Measurements from ENCODE around the gene THUMPD2.
"Not testable (repeated sequence)": the region's sequence is repeated elsewhere in the genome, so short reads cannot be mapped to it uniquely, and the experiment has no call there.

Gene THUMPD2

GRCh38 chr2:39755466-39755865 lies 23.6 kb downstream of the THUMPD2 start:
- DNase-seq: no peak

- no peak for DNase-seq
These were observed 35.7 kb downstream of the THUMPD2 start for GRCh38 chr2:39743269-39743776.

GRCh38 chr2:39741871-39742270 lies 37.2 kb downstream of the THUMPD2 start:
- no peak for DNase-seq

GRCh38 chr2:39739386-39739785 lies 39.7 kb downstream of the THUMPD2 start:
- no peak for DNase-seq

GRCh38 chr2:39738936-39739335 lies 40.1 kb downstream of the THUMPD2 start:
- no peak for DNase-seq

- no peak for DNase-seq
These were observed 41.4 kb downstream of the THUMPD2 start for GRCh38 chr2:39737661-39738060.

GRCh38 chr2:39736640-39737039 lies 42.4 kb downstream of the THUMPD2 start:
- DNase-seq: no peak

GRCh38 chr2:39735648-39736047 lies 43.4 kb downstream of the THUMPD2 start:
- DNase-seq: no peak

GRCh38 chr2:39734445-39734844 lies 44.6 kb downstream of the THUMPD2 start:
- DNase-seq: no peak

- no peak for DNase-seq
These were observed 45.9 kb downstream of the THUMPD2 start for GRCh38 chr2:39733070-39733674.

- no peak for DNase-seq
These were observed 46.6 kb downstream of the THUMPD2 start for GRCh38 chr2:39732482-39732881.

GRCh38 chr2:39731546-39731945 lies 47.5 kb downstream of the THUMPD2 start:
- DNase-seq: no peak

- DNase-seq: peak; percentile 4
These were observed 48.3 kb downstream of the THUMPD2 start for GRCh38 chr2:39730685-39731302.

- DNase-seq: no peak
These were observed 48.8 kb downstream of the THUMPD2 start for GRCh38 chr2:39730276-39730675.

- DNase-seq: peak; percentile 4
These were observed 50.1 kb downstream of the THUMPD2 start for GRCh38 chr2:39728941-39729351.

- DNase-seq: not testable (repeated sequence)
These were observed 51.0 kb downstream of the THUMPD2 start for GRCh38 chr2:39728085-39728484.

GRCh38 chr2:39725401-39725800 lies 53.7 kb downstream of the THUMPD2 start:
- no peak for DNase-seq

GRCh38 chr2:39724828-39725144 lies 54.3 kb downstream of the THUMPD2 start:
- DNase-seq: no peak

- DNase-seq: no peak
These were observed 54.9 kb downstream of the THUMPD2 start for GRCh38 chr2:39723946-39724827.

- DNase-seq: no peak
These were observed 55.6 kb downstream of the THUMPD2 start for GRCh38 chr2:39723497-39723896.

- DNase-seq: no peak
These were observed 58.1 kb downstream of the THUMPD2 start for GRCh38 chr2:39720970-39721369.

GRCh38 chr2:39719317-39719716 lies 59.7 kb downstream of the THUMPD2 start:
- DNase-seq: no peak

GRCh38 chr2:39718483-39718882 lies 60.6 kb downstream of the THUMPD2 start:
- DNase-seq: no peak

- DNase-seq: no peak
These were observed 62.0 kb downstream of the THUMPD2 start for GRCh38 chr2:39717067-39717466.

Measured in NCI-H1092 treated with DMSO at 0.1 percent for 48 hours (cell line).